Measurements from ENCODE around the gene MCF2L2. TPM values are rescaled to one million over a fixed set of nuclear protein-coding genes. Genes with fewer than 3 reads are reported as not detected.

The MCF2L2 gene
- total and polyA plus RNA-seq, 7 experiments from 2014 or later, result 0.15 to 4.3 (median 0.47) TPM; not detected in 1

- H3K9me3 ChIP-seq (ENCODE audit: control insufficient read depth in 2 of 3, low read length in 3 of 3), result no peaks in the 10 kb centered on the region
- H3K27me3 ChIP-seq (ENCODE audit: control insufficient read depth in 2 of 2, insufficient read depth in 2 of 2, low read length in 2 of 2), result no peaks in the 10 kb centered on the region
- H3K27ac ChIP-seq (ENCODE audit: low read depth, low read length), result no peak overlapping the region
- no peaks in the 10 kb centered on the region for H3K4me1 ChIP-seq (ENCODE audit: control insufficient read depth in 2 of 2, insufficient read depth in 2 of 2, low read length in 2 of 2)
- H3K4me1 Mint-ChIP-seq, result peaks cover 0 to 9% (median 5%) of the 10 kb centered on the region in 7 donors
- H3K36me3 Mint-ChIP-seq, result peaks cover 0 to 3% (median 0%) of the 10 kb centered on the region in 5 donors
- H3K4me3 Mint-ChIP-seq, result no peak overlapping the region
- H3K27me3 Mint-ChIP-seq, result no peaks in the 10 kb centered on the region
- H3K9me3 Mint-ChIP-seq, result no peaks in the 10 kb centered on the region
- no peak for ATAC-seq
- H3K4me3 ChIP-seq (ENCODE audit: low read length), result no peak overlapping the region
- ChIA-PET POLR2A (no interaction called here), CTCF (no interaction called here)
- intact Hi-C loops (cut with micrococcal nuclease), result no loop called here
- DNase-seq, result no peak
- no peak overlapping the region for H3K27ac Mint-ChIP-seq
- no peaks in the 10 kb centered on the region for H3K36me3 ChIP-seq (ENCODE audit: control insufficient read depth in 2 of 3, insufficient read depth in 3 of 3, low read length in 3 of 3)
Measured at GRCh38 chr3:183275937-183276336, 152.5 kb downstream of the MCF2L2 start.

GRCh38 chr3:183275418-183275817, 153.0 kb downstream of the MCF2L2 start:
- no peaks in the 10 kb centered on the region for H3K9me3 ChIP-seq (ENCODE audit: control insufficient read depth in 2 of 3, low read length in 3 of 3)
- Mint-ChIP-seq H3K27ac (no peak overlapping the region), H3K36me3 (peaks cover 0 to 3% (median 0%) of the 10 kb centered on the region in 5 donors), H3K4me1 (peaks cover 0 to 9% (median 5%) of the 10 kb centered on the region in 7 donors), H3K27me3 (no peaks in the 10 kb centered on the region), H3K9me3 (no peaks in the 10 kb centered on the region), H3K4me3 (no peak overlapping the region)
- ChIA-PET POLR2A (interaction anchor here (0.6 kb wide), 1 partner anchor 14 kb away, joined by 3 read pairs; no protein-coding TSS in a partner anchor), CTCF (no interaction called here)
- DNase-seq (peak in 4 of 9 donors; percentile 18 to 44 (median 27)), ATAC-seq (peak; percentile 67)
- H3K4me1 ChIP-seq (ENCODE audit: control insufficient read depth in 2 of 2, insufficient read depth in 2 of 2, low read length in 2 of 2), result no peaks in the 10 kb centered on the region
- intact Hi-C loops (cut with micrococcal nuclease), result no loop called here
- H3K36me3 ChIP-seq (ENCODE audit: control insufficient read depth in 2 of 3, insufficient read depth in 3 of 3, low read length in 3 of 3), result no peaks in the 10 kb centered on the region
- no peaks in the 10 kb centered on the region for H3K27me3 ChIP-seq (ENCODE audit: control insufficient read depth in 2 of 2, insufficient read depth in 2 of 2, low read length in 2 of 2)
- H3K27ac ChIP-seq (ENCODE audit: low read depth, low read length), result no peak overlapping the region
- no peak overlapping the region for H3K4me3 ChIP-seq (ENCODE audit: low read length)

- H3K4me1 Mint-ChIP-seq, result peaks cover 0 to 9% (median 5%) of the 10 kb centered on the region in 7 donors
- H3K27ac Mint-ChIP-seq, result no peak overlapping the region
- no peaks in the 10 kb centered on the region for H3K4me1 ChIP-seq (ENCODE audit: control insufficient read depth in 2 of 2, insufficient read depth in 2 of 2, low read length in 2 of 2)
- POLR2A ChIA-PET, result interaction anchor here (0.7 kb wide), 1 partner anchor 815 kb away, joined by 3 read pairs; no protein-coding TSS in a partner anchor
- no peak overlapping the region for H3K4me3 Mint-ChIP-seq
- H3K27me3 Mint-ChIP-seq, result no peaks in the 10 kb centered on the region
- intact Hi-C loops (cut with micrococcal nuclease), result no loop called here
- no peaks in the 10 kb centered on the region for H3K27me3 ChIP-seq (ENCODE audit: control insufficient read depth in 2 of 2, insufficient read depth in 2 of 2, low read length in 2 of 2)
- H3K36me3 ChIP-seq (ENCODE audit: control insufficient read depth in 2 of 3, insufficient read depth in 3 of 3, low read length in 3 of 3), result no peaks in the 10 kb centered on the region
- no peaks in the 10 kb centered on the region for H3K9me3 Mint-ChIP-seq
- CTCF ChIA-PET, result no interaction called here
- H3K4me3 ChIP-seq (ENCODE audit: low read length), result no peak overlapping the region
- no peak overlapping the region for H3K27ac ChIP-seq (ENCODE audit: low read depth, low read length)
- DNase-seq (no peak), ATAC-seq (no peak)
- H3K9me3 ChIP-seq (ENCODE audit: control insufficient read depth in 2 of 3, low read length in 3 of 3), result no peaks in the 10 kb centered on the region
- H3K36me3 Mint-ChIP-seq, result peaks cover 0 to 3% (median 0%) of the 10 kb centered on the region in 5 donors
Measured at GRCh38 chr3:183274609-183275008, 153.8 kb downstream of the MCF2L2 start.

GRCh38 chr3:183272791-183273190, 155.6 kb downstream of the MCF2L2 start:
- ChIA-PET CTCF (no interaction called here), POLR2A (no interaction called here)
- Histone ChIP-seq H3K9me3 (ENCODE audit: control insufficient read depth in 2 of 3, low read length in 3 of 3) (no peaks in the 10 kb centered on the region), H3K36me3 (ENCODE audit: control insufficient read depth in 2 of 3, insufficient read depth in 3 of 3, low read length in 3 of 3) (no peaks in the 10 kb centered on the region), H3K4me3 (ENCODE audit: low read length) (no peak overlapping the region), H3K27me3 (ENCODE audit: control insufficient read depth in 2 of 2, insufficient read depth in 2 of 2, low read length in 2 of 2) (no peaks in the 10 kb centered on the region), H3K27ac (ENCODE audit: low read depth, low read length) (no peak overlapping the region), H3K4me1 (ENCODE audit: control insufficient read depth in 2 of 2, insufficient read depth in 2 of 2, low read length in 2 of 2) (no peaks in the 10 kb centered on the region)
- ATAC-seq (no peak), DNase-seq (no peak)
- intact Hi-C loops (cut with micrococcal nuclease), result no loop called here
- Mint-ChIP-seq H3K27ac (no peak overlapping the region), H3K27me3 (peaks cover 0 to 6% (median 0%) of the 10 kb centered on the region in 5 donors), H3K36me3 (peaks cover 0 to 3% (median 0%) of the 10 kb centered on the region in 5 donors), H3K4me3 (no peak overlapping the region), H3K9me3 (no peaks in the 10 kb centered on the region), H3K4me1 (peaks cover 0 to 8% (median 5%) of the 10 kb centered on the region in 7 donors)

GRCh38 chr3:183272142-183272541, 156.3 kb downstream of the MCF2L2 start:
- Histone ChIP-seq H3K27ac (ENCODE audit: low read depth, low read length) (no peak overlapping the region), H3K9me3 (ENCODE audit: control insufficient read depth in 2 of 3, low read length in 3 of 3) (no peaks in the 10 kb centered on the region), H3K27me3 (ENCODE audit: control insufficient read depth in 2 of 2, insufficient read depth in 2 of 2, low read length in 2 of 2) (no peaks in the 10 kb centered on the region), H3K4me3 (ENCODE audit: low read length) (no peak overlapping the region), H3K36me3 (ENCODE audit: control insufficient read depth in 2 of 3, insufficient read depth in 3 of 3, low read length in 3 of 3) (no peaks in the 10 kb centered on the region), H3K4me1 (ENCODE audit: control insufficient read depth in 2 of 2, insufficient read depth in 2 of 2, low read length in 2 of 2) (no peaks in the 10 kb centered on the region)
- ChIA-PET CTCF (no interaction called here), POLR2A (no interaction called here)
- Mint-ChIP-seq H3K4me1 (peaks cover 0 to 8% (median 5%) of the 10 kb centered on the region in 7 donors), H3K36me3 (peaks cover 0 to 3% (median 0%) of the 10 kb centered on the region in 5 donors), H3K27ac (no peak overlapping the region), H3K9me3 (no peaks in the 10 kb centered on the region), H3K27me3 (peaks cover 0 to 9% (median 0%) of the 10 kb centered on the region in 5 donors), H3K4me3 (no peak overlapping the region)
- DNase-seq (no peak), ATAC-seq (no peak)
- intact Hi-C loops (cut with micrococcal nuclease), result no loop called here

GRCh38 chr3:183270344-183270743, 158.1 kb downstream of the MCF2L2 start:
- Histone ChIP-seq H3K27me3 (ENCODE audit: control insufficient read depth in 2 of 2, insufficient read depth in 2 of 2, low read length in 2 of 2) (no peaks in the 10 kb centered on the region), H3K36me3 (ENCODE audit: control insufficient read depth in 2 of 3, insufficient read depth in 3 of 3, low read length in 3 of 3) (no peaks in the 10 kb centered on the region), H3K4me1 (ENCODE audit: control insufficient read depth in 2 of 2, insufficient read depth in 2 of 2, low read length in 2 of 2) (no peaks in the 10 kb centered on the region), H3K27ac (ENCODE audit: low read depth, low read length) (no peak overlapping the region), H3K9me3 (ENCODE audit: control insufficient read depth in 2 of 3, low read length in 3 of 3) (no peaks in the 10 kb centered on the region), H3K4me3 (ENCODE audit: low read length) (no peak overlapping the region)
- peaks cover 0 to 3% (median 0%) of the 10 kb centered on the region in 5 donors for H3K36me3 Mint-ChIP-seq
- no peak overlapping the region for H3K4me3 Mint-ChIP-seq
- CTCF ChIA-PET, result no interaction called here
- peaks cover 0 to 4% (median under 1%) of the 10 kb centered on the region in 7 donors for H3K4me1 Mint-ChIP-seq
- peaks cover 0 to 9% (median 0%) of the 10 kb centered on the region in 5 donors for H3K27me3 Mint-ChIP-seq
- no peaks in the 10 kb centered on the region for H3K9me3 Mint-ChIP-seq
- POLR2A ChIA-PET, result no interaction called here
- H3K27ac Mint-ChIP-seq, result no peak overlapping the region
- ATAC-seq (no peak), DNase-seq (no peak)
- intact Hi-C loops (cut with micrococcal nuclease), result loop anchor here in 1 of 2 donors (2.0 kb wide), 1 partner anchor 14 kb away; no protein-coding TSS in a partner anchor

- Mint-ChIP-seq H3K27ac (no peak overlapping the region), H3K36me3 (no peaks in the 10 kb centered on the region), H3K27me3 (peaks cover 0 to 9% (median 0%) of the 10 kb centered on the region in 5 donors), H3K9me3 (no peaks in the 10 kb centered on the region), H3K4me3 (no peak overlapping the region), H3K4me1 (peaks cover 0 to 4% (median 0%) of the 10 kb centered on the region in 7 donors)
- no peak for DNase-seq
- no peaks in the 10 kb centered on the region for H3K27me3 ChIP-seq (ENCODE audit: control insufficient read depth in 2 of 2, insufficient read depth in 2 of 2, low read length in 2 of 2)
- no peak overlapping the region for H3K4me3 ChIP-seq (ENCODE audit: low read length)
- no peaks in the 10 kb centered on the region for H3K36me3 ChIP-seq (ENCODE audit: control insufficient read depth in 2 of 3, insufficient read depth in 3 of 3, low read length in 3 of 3)
- POLR2A ChIA-PET, result no interaction called here
- no peak for ATAC-seq
- CTCF ChIA-PET, result no interaction called here
- no peaks in the 10 kb centered on the region for H3K9me3 ChIP-seq (ENCODE audit: control insufficient read depth in 2 of 3, low read length in 3 of 3)
- intact Hi-C loops (cut with micrococcal nuclease), result no loop called here
- no peaks in the 10 kb centered on the region for H3K4me1 ChIP-seq (ENCODE audit: control insufficient read depth in 2 of 2, insufficient read depth in 2 of 2, low read length in 2 of 2)
- H3K27ac ChIP-seq (ENCODE audit: low read depth, low read length), result no peak overlapping the region
Measured at GRCh38 chr3:183269345-183269744, 159.1 kb downstream of the MCF2L2 start.
